Skeletal muscle cell (primary cell): ENCODE measurements around the gene MLLT11.
A peak's percentile ranks its signal among the peaks of the same experiment; 100 is the strongest.

Source experiments
- DNase-seq: peaks from one replicate; pipeline ENCODE4 v3.0.0-alpha.2; 2010; ENCODE audit warnings: low read depth
- H3K4me3 ChIP-seq: 2 replicates; pipeline ENCODE4 v1.5.1; 2011; ENCODE audit warnings: low read depth, mild to moderate bottlenecking, control low read depth, low read length, moderate library complexity

MLLT11 gene

GRCh38 chr1:151060007-151060656 is at the start of gene MLLT11:
Gene MLLT11 (plus strand): TSS chr1:151060397. CDS start chr1:151067225, 6,828 bp downstream.
- no peak for DNase-seq
- peak within 1 kb of the TSS; percentile 77 for H3K4me3 ChIP-seq

GRCh38 chr1:151011154-151011850 is 48.9 kb upstream of the MLLT11 start:
- no peak overlapping the region for H3K4me3 ChIP-seq
- no peak for DNase-seq

- no peak for DNase-seq
- H3K4me3 ChIP-seq: no peak overlapping the region
Measured at GRCh38 chr1:151012684-151013471, 47.3 kb upstream of the MLLT11 start.

GRCh38 chr1:151013518-151013917 is 46.7 kb upstream of the MLLT11 start:
- DNase-seq: no peak
- H3K4me3 ChIP-seq: no peak overlapping the region

GRCh38 chr1:151024540-151025146 is 35.6 kb upstream of the MLLT11 start:
- no peak overlapping the region for H3K4me3 ChIP-seq
- no peak for DNase-seq

- DNase-seq: no peak
- H3K4me3 ChIP-seq: no peak overlapping the region
Measured at GRCh38 chr1:151026460-151026859, 33.7 kb upstream of the MLLT11 start.

- no peak for DNase-seq
- no peak overlapping the region for H3K4me3 ChIP-seq
Measured at GRCh38 chr1:151032164-151032563, 28.0 kb upstream of the MLLT11 start.

- DNase-seq: no peak
Measured at GRCh38 chr1:151035167-151035566, 25.0 kb upstream of the MLLT11 start.

GRCh38 chr1:151036356-151036755 is 23.8 kb upstream of the MLLT11 start, which contains the start of gene BNIPL:
Gene BNIPL (plus strand): TSS chr1:151036586. CDS start chr1:151036726, 140 bp downstream.
- no peak within 1 kb of the TSS for H3K4me3 ChIP-seq
- no peak for DNase-seq

More at GRCh38 chr1:151035167-151035566, 25.0 kb upstream of the MLLT11 start:
- H3K4me3 ChIP-seq: no peak overlapping the region

- DNase-seq: no peak
- no peak overlapping the region for H3K4me3 ChIP-seq
Measured at GRCh38 chr1:151037032-151037431, 23.2 kb upstream of the MLLT11 start.

GRCh38 chr1:151039521-151039920 is 20.7 kb upstream of the MLLT11 start:
- no peak overlapping the region for H3K4me3 ChIP-seq
- DNase-seq: no peak

GRCh38 chr1:151043163-151043562 is 17.0 kb upstream of the MLLT11 start:
- no peak overlapping the region for H3K4me3 ChIP-seq
- no peak for DNase-seq

- DNase-seq: no peak
- peak within 1 kb of the TSS; percentile 74 for H3K4me3 ChIP-seq
Measured at GRCh38 chr1:151047591-151047924, 12.6 kb upstream of the MLLT11 start, which contains the start of gene C1orf56. Gene C1orf56 (plus strand): TSS chr1:151047751. CDS start chr1:151047848, 97 bp downstream.

GRCh38 chr1:151047925-151048644 is 12.1 kb upstream of the MLLT11 start:
- DNase-seq: no peak
- H3K4me3 ChIP-seq: peak overlapping the region; percentile 74

- DNase-seq: no peak
- peak overlapping the region; percentile 74 for H3K4me3 ChIP-seq
Measured at GRCh38 chr1:151048645-151049032, 11.6 kb upstream of the MLLT11 start.

GRCh38 chr1:151049458-151049857 is 10.7 kb upstream of the MLLT11 start:
- no peak overlapping the region for H3K4me3 ChIP-seq
- DNase-seq: no peak

GRCh38 chr1:151050051-151050688 is 10.0 kb upstream of the MLLT11 start:
- H3K4me3 ChIP-seq: no peak overlapping the region
- DNase-seq: no peak

- no peak overlapping the region for H3K4me3 ChIP-seq
Measured at GRCh38 chr1:151051356-151052009, 8.7 kb upstream of the MLLT11 start.

More at GRCh38 chr1:151051356-151052009, 8.7 kb upstream of the MLLT11 start:
- DNase-seq: no peak
